Esophagus squamous epithelium (tissue), 5 donors: ENCODE results near the gene SLC26A11. TPM values are rescaled to one million over a fixed set of nuclear protein-coding genes. Genes with fewer than 3 reads are reported as not detected.

Experiments used
- DNase-seq: peaks from one replicate; lab custom pipeline; 2025; lab: John Stamatoyannopoulos, UW
- H3K27ac ChIP-seq, 4 donors: fragments of 200-600 bp; sonication (generic); one replicate each; pipeline ENCODE4 v1.5.1; 2016 to 2019; ENCODE audit warnings: mild to moderate bottlenecking in 1 of 4
- H3K27me3 ChIP-seq, 4 donors: fragments of 200-600 bp; sonication (generic); 1 replicate in 3 of 4; 2 replicates in 1 of 4; pipeline versions ENCODE4 v1.5.1 to v1.6.0; 2017 to 2021; ENCODE audit warnings: antibody characterized with exemption in 1 of 4
- H3K36me3 ChIP-seq, 3 donors: fragments of 200-600 bp; sonication (generic); one replicate each; pipeline ENCODE4 v1.5.1; 2016 to 2019
- H3K4me1 ChIP-seq, 3 donors: fragments of 200-600 bp; sonication (generic); one replicate each; pipeline ENCODE4 v1.5.1; 2017 to 2019
- H3K4me3 ChIP-seq, 4 donors: fragments of 200-600 bp; sonication (generic); 1 replicate in 3 of 4; 2 replicates in 1 of 4; pipeline ENCODE4 v1.5.1; 2016 to 2019; ENCODE audit warnings: mild to moderate bottlenecking in 2 of 4, moderate library complexity in 1 of 4
- H3K9me3 ChIP-seq, 3 donors: fragments of 200-600 bp; sonication (generic); one replicate each; pipeline ENCODE4 v1.5.1; 2016 to 2019
- CTCF ChIP-seq, 6 experiments: fragments of 450-650 bp in 4 of 6; fragments of 200-600 bp in 2 of 6; sonication (generic) in 2 of 6; IDR thresholded peaks; one replicate each; pipeline ENCODE4 v1.5.1; 2016 to 2019; ENCODE audit warnings: antibody characterized with exemption in 6 of 6, mild to moderate bottlenecking in 4 of 6, moderate library complexity in 4 of 6
- POLR2A ChIP-seq, 4 donors: fragments of 450-650 bp; IDR thresholded peaks; one replicate each; pipeline ENCODE4 v1.6.1; 2017; ENCODE audit warnings: antibody characterized with exemption in 4 of 4, mild to moderate bottlenecking in 4 of 4, moderate library complexity in 3 of 4
- WGBS, 2 donors: methylation state at CpG; one replicate each; pipeline ENCODE4 v1.1.5; 2018; 5-methylcytosine and 5-hydroxymethylcytosine counted together
- intact Hi-C: fragments of 100-400 bp; cut with DNase I; formaldehyde crosslinking; loops from one replicate; pipeline ENCODE4 v1.15.0; 2022
- total RNA-seq, 4 donors: library from RNA; depleted of rRNA; stranded (reverse); fragments of >200 nt; gene quantifications; one replicate each; pipeline ENCODE4 v1.1.0, GENCODE V29; 2016
- donor health status: DM: yes; HTN: yes; CAD: no.

The SLC26A11 gene
- total RNA-seq, 4 donors from 2014 or later, result 5.7 to 11.4 (median 7.6) TPM

- Histone ChIP-seq H3K4me1 (peaks cover 10 to 25% (median 18%) of the 10 kb centered on the region in 3 donors), H3K36me3 (peaks cover 0 to 38% (median 0%) of the 10 kb centered on the region in 3 donors), H3K4me3 (no peak overlapping the region), H3K27me3 (peaks cover 0 to 3% (median 0%) of the 10 kb centered on the region in 4 donors), H3K27ac (no peak overlapping the region), H3K9me3 (no peaks in the 10 kb centered on the region)
- no peak for TF ChIP-seq POLR2A (IDR thresholded peaks at IDR 0.05)
- no peak for TF ChIP-seq CTCF (IDR thresholded peaks at IDR 0.05)
- no peak for DNase-seq
- intact Hi-C loops, result no loop called here
- 75 to 86% methylated on average over 16 to 23 of the region's 26 CpGs for WGBS, 2 donors
Observed at GRCh38 chr17:80183581-80184422, 36.4 kb upstream of the SLC26A11 start.

- no peak for TF ChIP-seq POLR2A (IDR thresholded peaks at IDR 0.05)
- no peak for TF ChIP-seq CTCF (IDR thresholded peaks at IDR 0.05)
- DNase-seq, result no peak
- Histone ChIP-seq H3K4me1 (peaks cover 10 to 28% (median 18%) of the 10 kb centered on the region in 3 donors), H3K9me3 (no peaks in the 10 kb centered on the region), H3K36me3 (peaks cover 0 to 33% (median 0%) of the 10 kb centered on the region in 3 donors), H3K27ac (no peak overlapping the region), H3K4me3 (no peak overlapping the region), H3K27me3 (peaks cover 0 to 3% (median 0%) of the 10 kb centered on the region in 4 donors)
- WGBS, 2 donors, result 69 to 91% methylated on average over 9 of the region's 10 CpGs
- intact Hi-C loops, result no loop called here
Observed at GRCh38 chr17:80184423-80184714, 35.9 kb upstream of the SLC26A11 start.

- 84 to 89% methylated on average over 5 to 7 of the region's 9 CpGs for WGBS, 2 donors
- peaks cover 0 to 3% (median 0%) of the 10 kb centered on the region in 4 donors for H3K27me3 ChIP-seq
- peaks cover 0 to 23% (median 0%) of the 10 kb centered on the region in 3 donors for H3K36me3 ChIP-seq
- DNase-seq, result no peak
- no peaks in the 10 kb centered on the region for H3K9me3 ChIP-seq
- no peak overlapping the region for H3K27ac ChIP-seq
- no peak for TF ChIP-seq CTCF (IDR thresholded peaks at IDR 0.05)
- TF ChIP-seq POLR2A (IDR thresholded peaks at IDR 0.05), result no peak
- H3K4me3 ChIP-seq, result no peak overlapping the region
- H3K4me1 ChIP-seq, result peaks cover 10 to 38% (median 19%) of the 10 kb centered on the region in 3 donors
- intact Hi-C loops, result no loop called here
Observed at GRCh38 chr17:80185968-80186367, 34.3 kb upstream of the SLC26A11 start.

- intact Hi-C loops, result no loop called here
Observed at GRCh38 chr17:80187090-80187489, 33.1 kb upstream of the SLC26A11 start.

More at GRCh38 chr17:80187090-80187489, 33.1 kb upstream of the SLC26A11 start:
- Histone ChIP-seq H3K4me1 (peaks cover 18 to 48% (median 24%) of the 10 kb centered on the region in 3 donors), H3K27ac (peak overlapping the region; percentile 62 to 82 (median 74)), H3K36me3 (peaks cover 0 to 21% (median 0%) of the 10 kb centered on the region in 3 donors), H3K27me3 (peaks cover 0 to 2% (median 0%) of the 10 kb centered on the region in 4 donors), H3K4me3 (peak overlapping the region in 3 of 4 donors; percentile 21 to 50 (median 31)), H3K9me3 (no peaks in the 10 kb centered on the region)
- no peak for DNase-seq
- TF ChIP-seq CTCF (IDR thresholded peaks at IDR 0.05), result no peak
- no peak for TF ChIP-seq POLR2A (IDR thresholded peaks at IDR 0.05)
- WGBS, 2 donors, result 44 to 53% methylated on average over 16 of the region's 16 CpGs
